Measurements from ENCODE around the gene BCL11B.

BCL11B gene

DNA sequence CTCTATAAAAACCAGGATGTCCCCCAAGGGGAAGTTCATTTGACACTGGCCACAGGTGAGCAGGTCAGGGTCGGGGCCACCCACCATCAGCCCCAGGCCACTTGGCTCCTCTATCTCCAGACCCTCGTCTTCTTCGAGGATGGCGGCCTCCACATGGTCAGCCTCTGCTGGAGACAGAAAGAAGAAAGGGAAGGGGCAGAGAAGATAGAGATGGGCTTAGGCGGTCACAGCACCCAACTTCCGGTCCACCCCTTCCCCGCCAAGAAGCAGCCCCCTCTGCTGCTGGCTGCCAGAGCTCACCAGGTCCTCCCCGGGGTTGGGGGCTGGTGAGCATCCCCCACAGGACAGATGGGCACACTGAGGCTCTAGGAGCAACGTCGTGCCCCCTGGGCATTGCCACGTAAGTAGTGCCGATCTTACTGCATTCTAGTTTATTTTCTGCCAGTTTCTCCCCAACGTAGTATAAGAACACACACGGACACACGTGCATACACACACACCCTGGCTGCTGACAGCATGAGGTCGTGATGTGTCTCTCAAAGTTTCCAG, 14.2 kb downstream of the BCL11B start:
- DNase-seq: no peak
- in situ Hi-C loops (cut with MboI; ENCODE audit: low pct_unique_long_range_greater_than_20kb, low sequenced_read_pairs): no loop called here

DNA sequence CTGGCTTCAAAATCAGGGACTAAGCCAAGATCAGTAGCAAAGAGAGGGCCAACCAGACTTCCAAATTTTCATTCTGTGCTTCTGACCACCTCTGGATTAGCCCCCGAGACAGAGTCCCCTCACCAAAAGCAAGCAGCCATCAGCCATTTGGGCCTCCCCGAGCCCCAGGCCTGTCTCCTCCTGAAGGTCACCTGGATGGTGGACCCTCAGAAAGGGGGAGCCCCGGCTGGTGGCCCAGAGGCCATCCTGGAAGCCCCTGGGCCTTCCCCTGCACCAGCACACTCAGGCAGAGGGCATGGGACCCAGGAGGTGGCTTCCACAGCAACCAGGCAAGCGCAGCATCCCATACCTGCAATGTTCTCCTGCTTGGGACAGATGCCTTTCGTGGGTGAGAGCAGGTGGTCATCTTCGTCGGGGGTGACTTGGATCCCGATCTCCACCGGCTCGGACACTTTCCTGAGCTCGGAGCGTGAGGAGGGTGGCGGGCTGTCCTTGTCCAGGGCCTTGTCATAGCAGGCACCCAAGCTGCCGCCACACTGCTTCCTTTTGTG, 14.8 kb downstream of the BCL11B start:
- in situ Hi-C loops (cut with MboI; ENCODE audit: low pct_unique_long_range_greater_than_20kb, low sequenced_read_pairs): no loop called here
- DNase-seq: no peak

GRCh38 chr14:99256483-99256874, 15.5 kb downstream of the BCL11B start:
- DNase-seq: no peak
- in situ Hi-C loops (cut with MboI; ENCODE audit: low pct_unique_long_range_greater_than_20kb, low sequenced_read_pairs): no loop called here

DNA sequence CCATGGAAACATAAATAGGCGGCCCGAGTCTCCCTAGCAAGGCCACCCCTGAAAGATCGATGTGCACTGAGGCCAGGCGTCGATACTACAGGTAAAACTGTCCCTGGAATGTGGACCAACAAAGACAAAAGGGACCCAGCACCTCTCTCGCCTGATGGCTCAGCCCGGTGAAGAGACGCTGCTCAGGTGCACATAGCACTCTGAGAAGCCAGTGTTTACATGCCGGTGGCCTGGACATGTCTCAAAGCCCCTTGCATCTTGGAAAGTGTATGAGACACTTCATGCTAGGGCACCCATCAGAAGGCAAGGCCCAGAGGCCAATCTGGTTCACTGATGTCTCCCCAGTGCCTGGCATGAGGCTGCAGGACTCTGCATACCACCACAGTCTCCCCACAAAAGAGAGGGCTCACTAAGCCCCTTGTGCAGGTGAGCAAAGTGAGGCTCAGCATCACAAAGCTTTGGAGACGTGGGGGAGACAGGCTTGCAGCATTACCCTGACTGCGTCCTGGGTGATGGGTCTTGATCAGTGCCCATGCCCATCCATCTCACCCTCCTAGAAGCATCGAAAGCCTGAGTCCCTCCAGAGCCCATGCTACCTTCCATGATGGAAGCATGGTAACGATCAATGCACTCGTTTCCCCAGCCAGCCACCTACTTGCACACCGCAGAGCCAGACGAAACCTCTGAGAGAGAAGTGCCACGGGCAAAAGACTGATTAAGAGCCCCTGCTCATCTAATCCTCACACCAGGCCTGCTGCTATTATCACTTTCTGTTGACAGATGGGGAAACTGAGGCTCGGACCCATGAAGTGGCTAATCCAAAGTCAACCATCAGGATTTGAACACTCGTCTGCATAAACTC, 16.1 kb downstream of the BCL11B start:
- no peak for DNase-seq
- in situ Hi-C loops (cut with MboI; ENCODE audit: low pct_unique_long_range_greater_than_20kb, low sequenced_read_pairs): no loop called here

GRCh38 chr14:99254328-99255009, 17.5 kb downstream of the BCL11B start:
- DNase-seq: no peak
- in situ Hi-C loops (cut with MboI; ENCODE audit: low pct_unique_long_range_greater_than_20kb, low sequenced_read_pairs): no loop called here

DNA sequence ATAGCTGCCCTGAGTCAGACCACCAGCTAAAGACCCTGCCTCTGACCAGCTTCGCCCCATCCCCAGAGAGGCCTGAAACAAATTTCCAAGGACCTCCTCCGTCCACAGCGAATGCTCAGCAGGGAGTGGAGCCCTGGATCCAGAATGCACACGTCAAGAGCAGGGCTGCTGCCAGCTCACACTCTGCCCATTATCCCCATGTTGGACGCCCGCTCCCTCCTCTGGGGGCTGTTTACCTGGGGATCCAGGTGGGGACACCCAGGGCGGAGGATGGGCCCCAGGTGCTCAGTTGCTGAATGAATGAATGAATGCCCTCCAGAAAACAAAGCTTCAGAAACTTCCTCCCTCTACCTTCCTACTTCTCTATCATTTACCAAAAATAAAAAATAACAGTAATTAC, 18.1 kb downstream of the BCL11B start:
- DNase-seq: no peak
- in situ Hi-C loops (cut with MboI; ENCODE audit: low pct_unique_long_range_greater_than_20kb, low sequenced_read_pairs): no loop called here

GRCh38 chr14:99252940-99253868, 18.8 kb downstream of the BCL11B start:
- no peak for DNase-seq
- in situ Hi-C loops (cut with MboI; ENCODE audit: low pct_unique_long_range_greater_than_20kb, low sequenced_read_pairs): no loop called here

- in situ Hi-C loops (cut with MboI; ENCODE audit: low pct_unique_long_range_greater_than_20kb, low sequenced_read_pairs): no loop called here
- DNase-seq: no peak
These were observed 19.5 kb downstream of the BCL11B start for GRCh38 chr14:99252443-99252939.

DNA sequence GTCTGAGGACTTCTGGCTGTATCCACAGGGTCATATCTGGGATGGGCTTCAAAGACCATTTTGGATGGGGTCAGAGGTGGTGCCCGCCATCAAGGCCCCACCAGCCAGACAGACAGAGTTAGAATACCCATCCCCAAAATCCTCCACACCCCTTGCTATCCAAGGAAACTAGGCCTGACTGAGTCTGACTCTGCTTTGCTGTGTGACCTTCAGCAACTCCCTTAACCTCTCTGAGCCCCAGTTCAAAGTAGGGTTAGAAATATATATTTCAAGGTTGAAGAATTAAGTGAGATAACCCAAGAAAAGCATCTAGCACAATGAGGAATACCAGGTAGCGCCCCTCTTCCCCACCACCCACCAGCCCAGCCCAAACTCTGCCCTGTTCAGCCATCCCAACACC, 20.3 kb downstream of the BCL11B start:
- in situ Hi-C loops (cut with MboI; ENCODE audit: low pct_unique_long_range_greater_than_20kb, low sequenced_read_pairs): no loop called here
- no peak for DNase-seq

- in situ Hi-C loops (cut with MboI; ENCODE audit: low pct_unique_long_range_greater_than_20kb, low sequenced_read_pairs): no loop called here
- DNase-seq: no peak
These were observed 21.3 kb downstream of the BCL11B start for GRCh38 chr14:99250636-99251208.

DNA sequence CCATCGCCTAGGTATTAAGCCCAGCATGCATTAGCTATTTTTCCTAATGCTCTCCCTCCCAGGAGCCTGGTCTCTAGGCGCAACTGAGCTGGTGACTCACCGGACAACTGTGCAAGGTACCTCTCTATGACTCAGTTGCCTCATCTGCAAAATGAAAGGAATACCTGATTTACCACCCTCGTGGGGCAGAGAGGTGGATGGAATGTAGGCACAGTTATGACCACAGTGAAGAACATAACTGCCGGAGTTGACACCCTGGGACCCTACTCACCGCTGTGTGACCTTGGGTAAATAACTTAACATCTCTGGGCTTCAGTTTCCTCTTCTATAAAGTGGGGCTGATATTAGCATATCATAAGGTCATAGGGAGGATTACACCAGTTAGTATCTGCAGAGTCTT, 22.6 kb downstream of the BCL11B start:
- no peak for DNase-seq
- in situ Hi-C loops (cut with MboI; ENCODE audit: low pct_unique_long_range_greater_than_20kb, low sequenced_read_pairs): no loop called here

GRCh38 chr14:99248761-99249171, 23.2 kb downstream of the BCL11B start:
- in situ Hi-C loops (cut with MboI; ENCODE audit: low pct_unique_long_range_greater_than_20kb, low sequenced_read_pairs): no loop called here
- DNase-seq: no peak

- in situ Hi-C loops (cut with MboI; ENCODE audit: low pct_unique_long_range_greater_than_20kb, low sequenced_read_pairs): no loop called here
- no peak for DNase-seq
These were observed 24.2 kb downstream of the BCL11B start for GRCh38 chr14:99247772-99248171.

- in situ Hi-C loops (cut with MboI; ENCODE audit: low pct_unique_long_range_greater_than_20kb, low sequenced_read_pairs): no loop called here
- DNase-seq: no peak
These were observed 24.8 kb downstream of the BCL11B start for GRCh38 chr14:99247101-99247729.

DNA sequence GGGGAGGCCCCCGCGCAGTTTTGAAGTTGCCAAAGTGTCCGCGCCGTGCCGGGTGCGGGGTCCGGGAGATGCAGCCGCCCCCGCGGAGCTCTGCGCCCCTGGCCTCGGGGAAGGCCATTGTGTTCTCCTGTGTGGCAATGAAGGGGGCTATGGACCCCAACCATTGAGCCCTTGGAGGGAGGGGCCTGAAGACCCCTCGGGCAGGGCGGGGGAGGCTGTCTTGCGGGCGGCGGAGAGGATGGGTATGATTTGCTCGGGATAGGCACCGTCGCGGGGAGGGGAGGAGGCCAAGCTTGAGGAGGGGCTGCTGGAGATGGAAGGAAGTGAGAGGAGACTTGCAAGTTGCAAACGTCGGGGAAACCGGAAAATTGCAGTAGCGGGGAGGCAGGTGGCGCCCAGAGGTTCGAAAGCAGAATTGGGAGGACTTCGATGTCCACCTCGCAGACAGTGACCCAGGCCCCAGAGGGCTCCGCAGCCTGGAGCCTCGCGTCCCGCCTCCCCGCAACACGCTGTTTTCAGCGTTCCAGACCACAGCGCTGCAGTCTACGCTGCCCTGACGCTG, 25.4 kb downstream of the BCL11B start:
- DNase-seq: no peak
- in situ Hi-C loops (cut with MboI; ENCODE audit: low pct_unique_long_range_greater_than_20kb, low sequenced_read_pairs): no loop called here

- in situ Hi-C loops (cut with MboI; ENCODE audit: low pct_unique_long_range_greater_than_20kb, low sequenced_read_pairs): no loop called here
These were observed 26.2 kb downstream of the BCL11B start for GRCh38 chr14:99245564-99246511.

More at GRCh38 chr14:99245564-99246511, 26.2 kb downstream of the BCL11B start:
- no peak for DNase-seq

Data from KBM-7 (cell line).